Neural progenitor cell (in vitro differentiated cells): ENCODE measurements around the gene TMEM109. TPM values are rescaled to one million over a fixed set of nuclear protein-coding genes. Genes with fewer than 3 reads are reported as not detected.
A peak's percentile ranks its signal among the peaks of the same experiment; 100 is the strongest.
"Not testable (repeated sequence)": the region's sequence is repeated elsewhere in the genome, so short reads cannot be mapped to it uniquely, and the experiment has no call there.

Source experiments
- DNase-seq: peaks from one replicate; pipeline ENCODE4 v3.0.0-alpha.2; 2016; ENCODE audit warnings: low spot score
- H2AFZ ChIP-seq: fragments of 200-600 bp; sonication (generic); replicated peaks from 2 replicates; pipeline ENCODE4 v1.6.1; 2016; ENCODE audit warnings: antibody characterized with exemption
- H3F3A ChIP-seq: fragments of 200-600 bp; sonication (generic); 2 replicates; pipeline ENCODE4 v1.6.1; 2016; ENCODE audit warnings: antibody characterized with exemption, low read depth
- H3K27ac ChIP-seq: fragments of 200-600 bp; sonication (generic); 2 replicates; pipeline ENCODE4 v1.5.1; 2016; ENCODE audit warnings: mild to moderate bottlenecking
- H3K27me3 ChIP-seq: fragments of 200-600 bp; sonication (generic); 2 replicates; pipeline ENCODE4 v1.6.1; 2016; ENCODE audit warnings: mild to moderate bottlenecking, moderate library complexity
- H3K36me3 ChIP-seq: fragments of 200-600 bp; sonication (generic); 2 replicates; pipeline ENCODE4 v1.5.1; 2016
- H3K4me1 ChIP-seq: fragments of 200-600 bp; sonication (generic); 2 replicates; pipeline ENCODE4 v1.6.1; 2016; ENCODE audit warnings: mixed run types
- H3K4me2 ChIP-seq: fragments of 200-600 bp; sonication (generic); 2 replicates; pipeline ENCODE4 v1.6.1; 2016
- H3K4me3 ChIP-seq: fragments of 200-600 bp; sonication (generic); 2 replicates; pipeline ENCODE4 v1.5.1; 2016
- H3K79me2 ChIP-seq: fragments of 200-600 bp; sonication (generic); 2 replicates; pipeline ENCODE4 v1.6.1; 2016; ENCODE audit warnings: low read depth
- H3K9ac ChIP-seq: fragments of 200-600 bp; sonication (generic); 2 replicates; pipeline ENCODE4 v1.6.1; 2016
- H3K9me3 ChIP-seq: fragments of 200-600 bp; sonication (generic); 2 replicates; pipeline ENCODE4 v1.5.1; 2016; ENCODE audit warnings: low read depth
- H4K20me1 ChIP-seq: fragments of 200-600 bp; sonication (generic); 2 replicates; pipeline ENCODE4 v1.6.1; 2016; ENCODE audit warnings: low read depth
- H3K27ac Mint-ChIP-seq: 3 replicates; pipeline ENCODE4 v1.8.0; 2021; ENCODE audit warnings: mixed read lengths
- H3K27me3 Mint-ChIP-seq: 2 replicates; pipeline ENCODE4 v1.8.0; 2022; ENCODE audit warnings: low read depth, mild to moderate bottlenecking, inconsistent platforms, moderate library complexity, mixed read lengths; ENCODE audit not compliant: insufficient read depth
- H3K36me3 Mint-ChIP-seq: 3 replicates; pipeline ENCODE4 v1.8.0; 2021; ENCODE audit warnings: mixed read lengths
- H3K4me1 Mint-ChIP-seq: 3 replicates; pipeline ENCODE4 v1.8.0; 2021; ENCODE audit warnings: mixed read lengths
- H3K4me3 Mint-ChIP-seq: 3 replicates; pipeline ENCODE4 v1.8.0; 2021; ENCODE audit warnings: mild to moderate bottlenecking, moderate library complexity, mixed read lengths
- H3K9me3 Mint-ChIP-seq: 3 replicates; pipeline ENCODE4 v1.8.0; 2020; ENCODE audit warnings: mixed read lengths
- EZH2 ChIP-seq: fragments of 200-600 bp; sonication (generic); IDR thresholded peaks from 2 replicates; pipeline ENCODE4 v1.6.1; 2017; ENCODE audit warnings: antibody characterized with exemption, mild to moderate bottlenecking, moderate library complexity
- EZH2phosphoT487 ChIP-seq: fragments of 200-600 bp; sonication (generic); IDR thresholded peaks from 2 replicates; pipeline ENCODE4 v1.6.1; 2017; ENCODE audit warnings: antibody characterized with exemption
- total RNA-seq: library from RNA; depleted of rRNA; stranded (reverse); fragments of >200 nt; gene quantifications from 2 replicates; pipeline ENCODE4 v1.2.3, GENCODE V29; 2015; ENCODE audit warnings: low replicate concordance
- TF ChIP-seq, protein P1 (sequence below): fragments of 200-600 bp; sonication (generic); IDR thresholded peaks from 2 replicates; pipeline ENCODE4 v1.5.1; 2017; ENCODE audit warnings: antibody characterized with exemption, mild to moderate bottlenecking

The TMEM109 gene
- total RNA-seq, 1 donor from 2014 or later, result 22.4 TPM

DNA sequence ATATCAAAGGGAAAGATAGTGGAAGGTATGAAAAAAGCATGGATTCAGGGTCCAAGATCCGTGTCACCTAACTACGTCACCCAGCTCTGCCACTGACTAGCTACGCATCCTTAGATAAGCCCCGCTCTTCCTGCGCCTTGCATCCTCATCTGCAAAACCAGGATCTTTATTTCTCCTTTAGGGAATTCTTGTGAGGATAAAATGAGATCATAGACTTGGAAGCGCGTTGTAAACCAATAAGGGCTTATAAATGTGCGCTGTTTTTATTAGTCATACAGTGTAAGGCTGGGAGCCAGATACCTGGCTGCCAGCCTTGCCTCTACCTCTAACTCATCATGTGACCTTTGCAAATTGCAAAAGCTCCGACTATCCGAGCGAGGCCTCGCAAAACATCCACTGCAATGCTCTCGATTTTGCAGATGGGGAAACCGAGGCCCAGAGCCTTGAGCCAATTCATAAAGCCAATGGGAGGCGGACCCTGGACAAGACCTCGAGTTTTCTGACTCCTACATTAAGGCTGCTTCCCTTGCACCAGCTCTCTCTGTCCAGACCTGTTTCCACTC lies 8.3 kb upstream of the TMEM109 start:
- Histone ChIP-seq H4K20me1 (peaks cover 33% of the 10 kb centered on the region), H3K4me3 (peak overlapping the region; percentile 80), H3K36me3 (no peaks in the 10 kb centered on the region), H3K79me2 (peaks cover 38% of the 10 kb centered on the region), H3K27me3 (peaks cover 37% of the 10 kb centered on the region), H3K9ac (peak overlapping the region; percentile 95), H3K4me1 (peaks cover 11% of the 10 kb centered on the region), H3K9me3 (no peaks in the 10 kb centered on the region), H2AFZ (no peak overlapping the region), H3K4me2 (peak overlapping the region; percentile 91), H3F3A (peaks cover 9% of the 10 kb centered on the region), H3K27ac (peak overlapping the region; percentile 95)
- Mint-ChIP-seq H3K27me3 (peaks cover 9% of the 10 kb centered on the region), H3K4me1 (peaks cover 28% of the 10 kb centered on the region), H3K4me3 (peak overlapping the region; percentile 92), H3K9me3 (peaks cover 2% of the 10 kb centered on the region), H3K27ac (peak overlapping the region; percentile 7), H3K36me3 (peaks cover 5% of the 10 kb centered on the region)
- TF ChIP-seq EZH2 (no peak), EZH2phosphoT487 (no peak)
- TF ChIP-seq, protein P1, sequence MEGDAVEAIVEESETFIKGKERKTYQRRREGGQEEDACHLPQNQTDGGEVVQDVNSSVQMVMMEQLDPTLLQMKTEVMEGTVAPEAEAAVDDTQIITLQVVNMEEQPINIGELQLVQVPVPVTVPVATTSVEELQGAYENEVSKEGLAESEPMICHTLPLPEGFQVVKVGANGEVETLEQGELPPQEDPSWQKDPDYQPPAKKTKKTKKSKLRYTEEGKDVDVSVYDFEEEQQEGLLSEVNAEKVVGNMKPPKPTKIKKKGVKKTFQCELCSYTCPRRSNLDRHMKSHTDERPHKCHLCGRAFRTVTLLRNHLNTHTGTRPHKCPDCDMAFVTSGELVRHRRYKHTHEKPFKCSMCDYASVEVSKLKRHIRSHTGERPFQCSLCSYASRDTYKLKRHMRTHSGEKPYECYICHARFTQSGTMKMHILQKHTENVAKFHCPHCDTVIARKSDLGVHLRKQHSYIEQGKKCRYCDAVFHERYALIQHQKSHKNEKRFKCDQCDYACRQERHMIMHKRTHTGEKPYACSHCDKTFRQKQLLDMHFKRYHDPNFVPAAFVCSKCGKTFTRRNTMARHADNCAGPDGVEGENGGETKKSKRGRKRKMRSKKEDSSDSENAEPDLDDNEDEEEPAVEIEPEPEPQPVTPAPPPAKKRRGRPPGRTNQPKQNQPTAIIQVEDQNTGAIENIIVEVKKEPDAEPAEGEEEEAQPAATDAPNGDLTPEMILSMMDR, result no peak
- no peak for DNase-seq

DNA sequence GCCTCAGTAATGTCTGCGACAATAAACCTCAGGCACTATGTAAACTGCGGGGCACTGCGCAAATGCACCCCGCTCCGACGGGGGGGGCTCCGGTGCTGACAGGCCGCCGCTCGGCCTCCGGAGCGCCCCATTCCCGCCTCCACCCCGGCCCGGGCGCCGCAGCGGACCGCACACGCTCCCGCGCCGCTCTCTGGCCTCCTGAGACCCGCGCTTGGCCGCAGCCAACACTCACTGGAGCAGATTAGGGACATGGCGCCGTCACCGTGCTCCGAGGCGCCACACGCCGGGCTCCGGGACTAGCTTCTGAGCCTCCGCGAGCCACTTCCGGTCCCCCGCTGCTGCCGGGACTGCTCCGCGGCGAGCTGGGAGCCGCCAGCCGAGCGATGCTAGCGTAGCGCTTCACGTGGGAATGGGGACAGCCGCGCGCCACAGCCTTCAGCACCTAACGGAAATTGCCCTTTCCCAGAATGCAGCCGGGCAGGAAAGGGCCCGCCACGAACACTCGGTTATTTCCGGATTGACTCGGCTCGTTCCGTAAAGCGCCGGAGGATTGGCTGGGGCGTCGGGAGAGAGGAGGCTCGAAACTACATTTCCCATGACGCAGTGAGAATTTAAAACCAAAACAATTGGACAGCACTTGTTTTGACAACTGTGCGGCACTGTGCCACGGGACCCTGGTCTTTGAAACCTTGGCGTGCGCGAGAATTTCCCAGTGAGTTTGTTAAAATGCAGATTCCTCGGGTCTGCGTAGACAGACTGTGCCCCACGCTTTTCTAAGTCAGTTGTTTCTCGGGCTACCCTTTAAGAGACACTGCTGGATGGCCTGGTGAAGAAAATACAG lies 7.6 kb upstream of the TMEM109 start, which contains the start of gene PRPF19:
Gene PRPF19 (minus strand): TSS at position 454 of the 841 bp plus-strand sequence. CDS start 203 bp downstream, at position 251.
- Mint-ChIP-seq H3K27ac (peak within 1 kb of the TSS; percentile 57), H3K4me1 (peaks cover 34% of the 10 kb centered on the region), H3K9me3 (peaks cover 2% of the 10 kb centered on the region), H3K27me3 (peaks cover 7% of the 10 kb centered on the region), H3K4me3 (peak within 1 kb of the TSS; percentile 92), H3K36me3 (peaks cover 5% of the 10 kb centered on the region)
- H4K20me1 ChIP-seq, result peaks cover 33% of the 10 kb centered on the region
- H3F3A ChIP-seq, result peaks cover 9% of the 10 kb centered on the region
- H3K4me1 ChIP-seq, result peaks cover 11% of the 10 kb centered on the region
- H2AFZ ChIP-seq, result peak within 1 kb of the TSS; percentile 77
- H3K9ac ChIP-seq, result peak within 1 kb of the TSS; percentile 95
- no peaks in the 10 kb centered on the region for H3K9me3 ChIP-seq
- H3K27ac ChIP-seq, result peak within 1 kb of the TSS; percentile 95
- H3K4me2 ChIP-seq, result peak within 1 kb of the TSS; percentile 91
- peaks cover 44% of the 10 kb centered on the region for H3K27me3 ChIP-seq
- H3K79me2 ChIP-seq, result peaks cover 38% of the 10 kb centered on the region
- H3K4me3 ChIP-seq, result peak within 1 kb of the TSS; percentile 80
- TF ChIP-seq, protein P1, result no peak
- TF ChIP-seq EZH2 (no peak), EZH2phosphoT487 (no peak)
- H3K36me3 ChIP-seq, result no peaks in the 10 kb centered on the region
- DNase-seq, result peak; percentile 98

DNA sequence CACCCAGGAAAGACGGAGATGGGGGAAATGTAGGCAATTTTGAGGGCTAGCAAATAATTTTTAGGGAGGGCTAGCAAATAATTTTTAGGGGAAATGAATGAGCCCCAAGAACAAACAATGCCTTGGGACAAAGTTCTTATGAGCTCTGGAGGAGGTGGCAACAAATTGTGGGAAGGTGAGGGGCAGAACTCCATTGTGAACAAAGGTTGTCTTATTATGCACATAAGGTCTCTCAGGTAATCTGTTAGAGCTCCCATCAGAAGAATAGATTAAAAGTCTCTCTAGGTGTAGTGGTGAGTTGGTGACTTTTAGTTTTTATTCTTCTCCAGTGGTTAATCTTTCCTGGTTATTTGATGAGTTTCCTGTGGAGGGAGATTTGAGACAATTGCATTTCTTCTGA lies 5.2 kb upstream of the TMEM109 start:
- Mint-ChIP-seq H3K9me3 (peaks cover 2% of the 10 kb centered on the region), H3K27me3 (peaks cover 8% of the 10 kb centered on the region), H3K36me3 (no peaks in the 10 kb centered on the region), H3K27ac (no peak overlapping the region), H3K4me1 (peaks cover 54% of the 10 kb centered on the region), H3K4me3 (no peak overlapping the region)
- Histone ChIP-seq H3K36me3 (no peaks in the 10 kb centered on the region), H3K27ac (no peak overlapping the region), H3K4me1 (peaks cover 25% of the 10 kb centered on the region), H3K4me3 (no peak overlapping the region), H3K79me2 (peaks cover 23% of the 10 kb centered on the region), H3K9ac (no peak overlapping the region), H3K9me3 (no peaks in the 10 kb centered on the region), H3K27me3 (peaks cover 49% of the 10 kb centered on the region), H2AFZ (no peak overlapping the region), H4K20me1 (peaks cover 23% of the 10 kb centered on the region), H3F3A (peaks cover 14% of the 10 kb centered on the region), H3K4me2 (no peak overlapping the region)
- TF ChIP-seq EZH2 (no peak), EZH2phosphoT487 (no peak)
- TF ChIP-seq, protein P1, result no peak
- no peak for DNase-seq

DNA sequence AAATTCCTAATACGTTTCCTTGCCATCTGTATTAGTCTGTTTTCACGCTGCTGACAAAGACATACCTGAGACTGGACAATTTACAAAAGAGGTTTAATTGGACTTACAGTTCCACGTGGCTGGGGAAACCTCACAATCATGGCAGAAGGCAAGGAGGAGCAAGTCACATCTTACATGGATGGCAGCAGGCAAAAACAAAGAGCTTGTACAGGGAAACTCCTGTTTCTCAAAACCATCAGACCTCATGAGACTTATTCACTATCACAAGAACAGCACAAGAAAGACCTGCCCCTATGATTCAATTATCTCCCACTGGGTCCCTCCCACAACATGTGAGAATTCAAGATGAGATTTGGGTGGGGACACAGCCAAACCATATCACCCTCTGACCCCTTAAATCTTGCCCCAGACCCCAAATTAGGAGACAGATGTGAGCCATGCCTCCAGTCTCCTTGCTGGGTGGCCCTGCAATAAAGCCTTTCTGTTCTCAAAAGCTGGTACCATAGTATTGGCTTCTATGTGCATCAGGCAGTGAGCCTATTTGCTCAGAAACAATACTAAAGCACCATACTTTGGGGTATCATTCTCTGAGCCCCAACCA lies 4.2 kb upstream of the TMEM109 start:
- H3K9me3 Mint-ChIP-seq, H3K4me3 Mint-ChIP-seq: not testable (repeated sequence)

More for the DNA sequence above, 4.2 kb upstream of the TMEM109 start:
- not testable (repeated sequence) for H2AFZ ChIP-seq, H3K36me3 Mint-ChIP-seq, H3K9me3 ChIP-seq, DNase-seq, H3K36me3 ChIP-seq, H3K27me3 Mint-ChIP-seq, H3K9ac ChIP-seq, H3K27ac ChIP-seq, H3K4me3 ChIP-seq, H3K27ac Mint-ChIP-seq, H3K4me2 ChIP-seq
- Histone ChIP-seq H3F3A (peaks cover 22% of the 10 kb centered on the region), H3K4me1 (peaks cover 21% of the 10 kb centered on the region), H4K20me1 (peaks cover 15% of the 10 kb centered on the region), H3K27me3 (peaks cover 49% of the 10 kb centered on the region), H3K79me2 (peaks cover 13% of the 10 kb centered on the region)
- peaks cover 46% of the 10 kb centered on the region for H3K4me1 Mint-ChIP-seq
